ENCODE results near the gene DCUN1D2. TPM values are rescaled to one million over a fixed set of nuclear protein-coding genes. Genes with fewer than 3 reads are reported as not detected.

DCUN1D2 gene
- total RNA-seq, 4 donors from 2014 or later = 12.0 to 35.2 (median 18.9) TPM

DNA sequence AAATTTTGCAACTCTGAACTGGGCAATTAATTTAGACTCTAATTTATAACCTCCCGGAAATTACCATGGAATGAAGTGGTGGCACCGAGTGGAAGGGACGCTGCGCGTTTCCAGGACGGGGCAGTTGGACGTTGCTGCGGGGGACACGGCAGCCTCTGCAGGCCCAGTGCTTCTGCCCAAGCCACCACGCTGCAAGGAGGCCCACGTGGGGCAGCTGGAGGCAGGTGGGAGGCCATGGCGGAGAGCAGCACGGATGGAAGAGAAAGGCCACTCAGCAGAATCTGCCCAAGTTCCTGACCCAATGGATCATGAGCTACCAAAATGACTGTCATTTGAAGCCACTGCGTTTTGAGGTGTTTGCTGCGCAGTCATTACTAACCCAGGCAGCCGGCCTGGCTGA, 26.0 kb downstream of the DCUN1D2 start:
- 94% methylated on average over 16 of the region's 16 CpGs for WGBS, 2 donors
- no peak overlapping the region for H3K4me3 ChIP-seq (ENCODE audit: low read depth, poor library complexity, severe bottlenecking)
- no peak for DNase-seq (ENCODE audit: low spot score in 2 of 2)
- TF ChIP-seq POLR2A (IDR thresholded peaks at IDR 0.05) = no peak
- TF ChIP-seq, protein P1, sequence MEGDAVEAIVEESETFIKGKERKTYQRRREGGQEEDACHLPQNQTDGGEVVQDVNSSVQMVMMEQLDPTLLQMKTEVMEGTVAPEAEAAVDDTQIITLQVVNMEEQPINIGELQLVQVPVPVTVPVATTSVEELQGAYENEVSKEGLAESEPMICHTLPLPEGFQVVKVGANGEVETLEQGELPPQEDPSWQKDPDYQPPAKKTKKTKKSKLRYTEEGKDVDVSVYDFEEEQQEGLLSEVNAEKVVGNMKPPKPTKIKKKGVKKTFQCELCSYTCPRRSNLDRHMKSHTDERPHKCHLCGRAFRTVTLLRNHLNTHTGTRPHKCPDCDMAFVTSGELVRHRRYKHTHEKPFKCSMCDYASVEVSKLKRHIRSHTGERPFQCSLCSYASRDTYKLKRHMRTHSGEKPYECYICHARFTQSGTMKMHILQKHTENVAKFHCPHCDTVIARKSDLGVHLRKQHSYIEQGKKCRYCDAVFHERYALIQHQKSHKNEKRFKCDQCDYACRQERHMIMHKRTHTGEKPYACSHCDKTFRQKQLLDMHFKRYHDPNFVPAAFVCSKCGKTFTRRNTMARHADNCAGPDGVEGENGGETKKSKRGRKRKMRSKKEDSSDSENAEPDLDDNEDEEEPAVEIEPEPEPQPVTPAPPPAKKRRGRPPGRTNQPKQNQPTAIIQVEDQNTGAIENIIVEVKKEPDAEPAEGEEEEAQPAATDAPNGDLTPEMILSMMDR (IDR thresholded peaks at IDR 0.05) = no peak
- intact Hi-C loops (cut with DNase I; ENCODE audit: low total_unique reads) = no loop called here

- intact Hi-C loops (cut with DNase I; ENCODE audit: low total_unique reads) = no loop called here
- TF ChIP-seq POLR2A (IDR thresholded peaks at IDR 0.05) = no peak
- TF ChIP-seq, protein P1 (IDR thresholded peaks at IDR 0.05) = no peak
- peak in 1 of 2 donors; percentile 32 for DNase-seq (ENCODE audit: low spot score in 2 of 2)
- H3K4me3 ChIP-seq (ENCODE audit: low read depth, poor library complexity, severe bottlenecking) = no peak overlapping the region
- WGBS, 2 donors = 93 to 96% methylated on average over 12 of the region's 12 CpGs
Observed at GRCh38 chr13:113461022-113461751, 29.3 kb downstream of the DCUN1D2 start.

DNA sequence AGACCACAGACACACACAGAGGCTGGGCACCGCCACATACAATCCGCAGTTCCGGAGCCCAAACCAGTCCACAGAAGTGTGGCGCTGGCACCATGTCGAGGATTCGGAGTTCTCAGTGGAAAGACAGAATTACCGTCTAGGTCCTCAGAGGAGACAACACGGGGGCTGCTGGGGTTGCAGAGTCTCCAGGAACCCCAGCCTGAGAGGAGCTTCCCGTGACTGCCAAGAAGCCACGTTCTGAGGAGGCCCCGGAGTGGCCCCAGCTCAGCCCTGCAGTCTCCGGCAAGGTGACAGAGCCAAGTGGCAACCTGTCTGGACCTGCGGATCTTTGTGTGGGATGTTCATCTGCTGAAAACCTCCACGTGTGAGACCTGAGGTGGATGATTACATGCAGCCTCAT, 29.9 kb downstream of the DCUN1D2 start:
- TF ChIP-seq, protein P1 (IDR thresholded peaks at IDR 0.05) = no peak
- no peak for TF ChIP-seq POLR2A (IDR thresholded peaks at IDR 0.05)
- no peak overlapping the region for H3K4me3 ChIP-seq (ENCODE audit: low read depth, poor library complexity, severe bottlenecking)
- intact Hi-C loops (cut with DNase I; ENCODE audit: low total_unique reads) = no loop called here
- peak in 1 of 2 donors; percentile 63 for DNase-seq (ENCODE audit: low spot score in 2 of 2)
- 87 to 88% methylated on average over 14 of the region's 14 CpGs for WGBS, 2 donors

- no peak overlapping the region for H3K4me3 ChIP-seq (ENCODE audit: low read depth, poor library complexity, severe bottlenecking)
- intact Hi-C loops (cut with DNase I; ENCODE audit: low total_unique reads) = no loop called here
- 92 to 95% methylated on average over 14 of the region's 14 CpGs for WGBS, 2 donors
- TF ChIP-seq POLR2A (IDR thresholded peaks at IDR 0.05) = no peak
- TF ChIP-seq, protein P1 (IDR thresholded peaks at IDR 0.05) = no peak
- DNase-seq (ENCODE audit: low spot score in 2 of 2) = peak in 1 of 2 donors; percentile 68
Observed at GRCh38 chr13:113460064-113460555, 30.4 kb downstream of the DCUN1D2 start.

GRCh38 chr13:113458253-113459065, 32.1 kb downstream of the DCUN1D2 start:
- DNase-seq (ENCODE audit: low spot score in 2 of 2) = peak in 1 of 2 donors; percentile 60
- WGBS, 2 donors = 76 to 77% methylated on average over 23 of the region's 23 CpGs
- no peak overlapping the region for H3K4me3 ChIP-seq (ENCODE audit: low read depth, poor library complexity, severe bottlenecking)
- intact Hi-C loops (cut with DNase I; ENCODE audit: low total_unique reads) = no loop called here
- TF ChIP-seq POLR2A (IDR thresholded peaks at IDR 0.05) = no peak
- TF ChIP-seq, protein P1 (IDR thresholded peaks at IDR 0.05) = no peak
